ENCODE data around the gene TRIM26.

GRCh38 chr6:30151580-30151979 lies 61.6 kb downstream of the TRIM26 start:
- TF ChIP-seq SIN3A (IDR thresholded peaks at IDR 0.05; ENCODE audit: borderline replicate concordance, insufficient read depth, low read length): no peak
- TF ChIP-seq TAF1 (IDR thresholded peaks at IDR 0.05; ENCODE audit: borderline replicate concordance, insufficient read depth, low read length): no peak
- TF ChIP-seq REST (IDR thresholded peaks at IDR 0.05; ENCODE audit: insufficient read depth in 1 of 2, low read depth in 2 of 2, low read length in 2 of 2): peak in 1 of 2 experiments; percentile 54; a peak in 1 of 4 replicates
- no peak for TF ChIP-seq POLR2AphosphoS5 (IDR thresholded peaks at IDR 0.05; ENCODE audit: low read depth, low read length)
